Mammary epithelial cell (primary cell): ENCODE data around the gene TREML2.

Source experiments
- CTCF ChIP-seq, 2 donors: IDR thresholded peaks in 1 of 2; conservative IDR thresholded peaks in 1 of 2; 2 replicates each; pipeline ENCODE4 v1.5.1; 2011 to 2012; ENCODE audit warnings: inconsistent platforms in 2 of 2, low read length in 2 of 2, mild to moderate bottlenecking in 2 of 2, control low read depth in 1 of 2, low read depth in 1 of 2; ENCODE audit not compliant: insufficient read depth in 1 of 2; ENCODE audit errors: extremely low read depth in 1 of 2
- EZH2 ChIP-seq: IDR thresholded peaks from 2 replicates; pipeline ENCODE4 v1.6.1; 2012; ENCODE audit warnings: low read length, inconsistent platforms, borderline replicate concordance

GRCh38 chr6:41160933-41161332 is 40.0 kb downstream of the TREML2 start:
- TF ChIP-seq EZH2 (no peak), CTCF (conservative IDR thresholded peaks at IDR 0.05 in 1 of 2, IDR thresholded peaks at IDR 0.05 in 1 of 2; ENCODE audit: extremely low read depth in 1 of 2, insufficient read depth in 1 of 2, low read depth in 1 of 2, low read length in 2 of 2) (no peak)
